GM18909 (cell line): ENCODE data around the gene PUS1.

ENCODE experiments used
- ATAC-seq: cut with Tn5 transposase; IDR thresholded peaks from one replicate; pipeline ENCODE4 v1.9.1; 2021; ENCODE audit warnings: mild to moderate bottlenecking; ENCODE audit not compliant: unreplicated experiment, poor library complexity

Gene PUS1

GRCh38 chr12:131902332-131903241 lies 26.5 kb upstream of the PUS1 start:
- ATAC-seq: no peak

- ATAC-seq: no peak
These were observed 25.5 kb upstream of the PUS1 start for GRCh38 chr12:131903270-131904255.

- ATAC-seq: no peak
These were observed 24.7 kb upstream of the PUS1 start for GRCh38 chr12:131904346-131904745.

GRCh38 chr12:131905081-131905629 lies 23.9 kb upstream of the PUS1 start:
- ATAC-seq: no peak

GRCh38 chr12:131905630-131906091 lies 23.4 kb upstream of the PUS1 start:
- no peak for ATAC-seq

- no peak for ATAC-seq
These were observed 21.5 kb upstream of the PUS1 start for GRCh38 chr12:131907379-131908091.

GRCh38 chr12:131908092-131909080 lies 20.7 kb upstream of the PUS1 start:
- ATAC-seq: no peak

- no peak for ATAC-seq
These were observed 19.9 kb upstream of the PUS1 start for GRCh38 chr12:131909081-131909751.

- no peak for ATAC-seq
These were observed 19.3 kb upstream of the PUS1 start for GRCh38 chr12:131909752-131910219.

- ATAC-seq: no peak
These were observed 18.6 kb upstream of the PUS1 start for GRCh38 chr12:131910302-131911027.

- ATAC-seq: no peak
These were observed 17.9 kb upstream of the PUS1 start for GRCh38 chr12:131911028-131911650.

GRCh38 chr12:131911851-131912477 lies 17.1 kb upstream of the PUS1 start:
- ATAC-seq: no peak

GRCh38 chr12:131912518-131913274 lies 16.4 kb upstream of the PUS1 start:
- ATAC-seq: no peak

GRCh38 chr12:131913666-131914065 lies 15.4 kb upstream of the PUS1 start:
- no peak for ATAC-seq

- ATAC-seq: no peak
These were observed 14.8 kb upstream of the PUS1 start for GRCh38 chr12:131914179-131914702.
